HG03521 (cell line): Measurements from ENCODE around the gene PKD2L1.
"Not testable (repeated sequence)": the region's sequence is repeated elsewhere in the genome, so short reads cannot be mapped to it uniquely, and the experiment has no call there.

Source experiments
- ATAC-seq: cut with Tn5 transposase; IDR thresholded peaks from one replicate; pipeline ENCODE4 v1.9.1; 2021; ENCODE audit warnings: mild to moderate bottlenecking, moderate library complexity; ENCODE audit not compliant: unreplicated experiment

The PKD2L1 gene

GRCh38 chr10:100330079-100330478 is at the start of gene PKD2L1:
Gene PKD2L1, minus strand, starts transcription at chr10:100330228. Its CDS starts 125 bp downstream, at chr10:100330103.
- no peak for ATAC-seq

GRCh38 chr10:100377830-100378229 is 47.8 kb upstream of the PKD2L1 start:
- no peak for ATAC-seq

GRCh38 chr10:100376656-100377055 is 46.6 kb upstream of the PKD2L1 start:
- ATAC-seq = not testable (repeated sequence)

- ATAC-seq = not testable (repeated sequence)
Measured at GRCh38 chr10:100374677-100375353, 44.8 kb upstream of the PKD2L1 start.

- no peak for ATAC-seq
Measured at GRCh38 chr10:100374200-100374655, 44.2 kb upstream of the PKD2L1 start.

- ATAC-seq = peak; percentile 96
Measured at GRCh38 chr10:100373298-100374199, 43.5 kb upstream of the PKD2L1 start.

GRCh38 chr10:100372415-100373297 is 42.6 kb upstream of the PKD2L1 start:
- ATAC-seq = no peak

GRCh38 chr10:100371482-100372027 is 41.5 kb upstream of the PKD2L1 start:
- no peak for ATAC-seq

- no peak for ATAC-seq
Measured at GRCh38 chr10:100370714-100371481, 40.9 kb upstream of the PKD2L1 start.

- no peak for ATAC-seq
Measured at GRCh38 chr10:100368721-100369120, 38.7 kb upstream of the PKD2L1 start.

- ATAC-seq = no peak
Measured at GRCh38 chr10:100364735-100365391, 34.8 kb upstream of the PKD2L1 start.

GRCh38 chr10:100364175-100364574 is 34.1 kb upstream of the PKD2L1 start:
- no peak for ATAC-seq

GRCh38 chr10:100362570-100363496 is 32.8 kb upstream of the PKD2L1 start:
- no peak for ATAC-seq

GRCh38 chr10:100360234-100360633 is 30.2 kb upstream of the PKD2L1 start:
- ATAC-seq = no peak

GRCh38 chr10:100359529-100360150 is 29.6 kb upstream of the PKD2L1 start:
- no peak for ATAC-seq

- ATAC-seq = no peak
Measured at GRCh38 chr10:100359030-100359432, 29.0 kb upstream of the PKD2L1 start.

GRCh38 chr10:100357059-100357858 is 27.2 kb upstream of the PKD2L1 start:
- ATAC-seq = no peak
